H1 (cell line): ENCODE results near the gene MX1. TPM values are rescaled to one million over a fixed set of nuclear protein-coding genes. Genes with fewer than 3 reads are reported as not detected.

Experiments used
- CHD2 ChIP-seq: IDR thresholded peaks from 2 replicates; pipeline ENCODE4 v1.6.1; 2012; ENCODE audit warnings: low read length, improper control_type of control experiment
- RXRA ChIP-seq: IDR thresholded peaks from 2 replicates; pipeline ENCODE4 v1.6.1; 2011; ENCODE audit warnings: low read depth, mild to moderate bottlenecking, low read length, moderate library complexity; ENCODE audit not compliant: insufficient read depth
- SAP30 ChIP-seq: fragments of 300-600 bp; sonication (generic); IDR thresholded peaks from 2 replicates; pipeline ENCODE4 v1.7.1; 2012; ENCODE audit warnings: low read length, moderate library complexity, mild to moderate bottlenecking, inconsistent platforms; ENCODE audit not compliant: insufficient read depth, insufficient replicate concordance
- polyA plus RNA-seq, 7 experiments: library from polyadenylated mRNA; depleted of rRNA in 3 of 7; stranded (reverse) in 5 of 7; unstranded in 2 of 7; fragments of >200 nt in 5 of 7; fragments of 200-250 nt in 2 of 7; gene quantifications; 1 replicate in 5 of 7; 2 replicates in 1 of 7; 4 replicates in 1 of 7; pipeline versions ENCODE4 v1.2.1 to v1.2.3, GENCODE V29; 2011 to 2013; ENCODE audit warnings: missing spikeins in 2 of 7, mixed read lengths in 2 of 7
- total RNA-seq: library from RNA; stranded (reverse); fragmentation: NEBNext Ultra II Directional; extraction: Animal tissue kit (Norgen Biotek cat#: 25700); gene quantifications from 2 replicates; pipeline ENCODE4 v1.2.1, GENCODE V29; 2021

The MX1 gene
- total and polyA plus RNA-seq, 2 of the 8 experiments (the other 6 are each of a cell fraction or from before 2014, with no cell fraction given) = 3.8 to 5.7 TPM

DNA sequence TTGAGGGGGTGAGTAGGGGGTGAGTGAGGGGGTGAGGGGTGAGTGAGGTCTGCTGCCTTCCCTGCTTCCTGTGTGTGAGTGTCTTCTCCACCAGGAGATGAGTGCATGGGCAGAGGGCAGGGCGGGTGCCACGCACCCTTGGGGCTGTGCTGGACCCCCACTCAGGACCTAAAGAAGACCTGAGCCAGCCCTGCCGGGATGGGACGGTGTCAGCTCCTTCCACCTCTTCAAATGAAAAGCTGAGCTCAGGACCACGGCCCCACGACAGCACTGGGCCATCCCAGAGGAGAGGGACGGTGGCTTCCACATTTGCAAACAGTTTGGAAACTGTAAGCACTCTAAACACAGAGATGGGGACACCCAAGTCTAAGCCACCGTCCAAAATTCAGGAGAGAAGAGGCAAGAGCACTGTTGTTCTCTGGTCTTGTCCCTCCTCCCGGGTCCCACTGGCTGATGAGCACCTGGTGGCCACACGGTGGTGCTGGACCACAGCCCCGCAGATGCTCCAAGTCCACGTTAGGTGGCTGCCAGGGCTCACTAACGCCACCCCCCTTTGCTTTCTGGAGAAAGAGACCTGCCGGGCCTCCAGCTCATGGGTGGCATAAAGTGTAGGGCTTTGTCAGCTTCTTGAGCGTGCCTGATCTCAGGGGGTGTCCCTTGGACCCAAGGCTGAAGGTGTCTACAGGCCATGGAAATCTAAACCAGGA, 49.8 kb downstream of the MX1 start (continued):
- TF ChIP-seq RXRA = no peak
- TF ChIP-seq SAP30 = no peak
- no peak for TF ChIP-seq CHD2
- TF ChIP-seq, all 59 proteins: peak for 0
